Motor neuron (in vitro differentiated cells): Measurements from ENCODE around the gene FAM107B. TPM values are rescaled to one million over a fixed set of nuclear protein-coding genes. Genes with fewer than 3 reads are reported as not detected.
A peak's percentile ranks its signal among the peaks of the same experiment; 100 is the strongest.
"Not testable (repeated sequence)": the region's sequence is repeated elsewhere in the genome, so short reads cannot be mapped to it uniquely, and the experiment has no call there.

Experiments
- ATAC-seq, 8 experiments: fragments of 200-7000 bp; cut with Tn5 transposase; replicated peaks in 6 of 8; 2 replicates each; pipeline ENCODE4 v1.8.0; 2021; ENCODE audit warnings: mild to moderate bottlenecking in 8 of 8, moderate library complexity in 8 of 8
- H3K27ac ChIP-seq, 2 donors: fragments of 250-450 bp; sonication (Bioruptor Pico); 2 replicates each; pipeline ENCODE4 v1.9.0; 2021; ENCODE audit warnings: antibody characterized with exemption in 2 of 2, mild to moderate bottlenecking in 2 of 2, moderate library complexity in 1 of 2
- H3K4me1 ChIP-seq, 2 donors: fragments of 250-450 bp; sonication (Bioruptor Pico); replicated peaks in 1 of 2; 2 replicates each; pipeline ENCODE4 v1.6.1; 2021; ENCODE audit warnings: antibody characterized with exemption in 2 of 2, mild to moderate bottlenecking in 2 of 2, moderate library complexity in 1 of 2
- H3K4me3 ChIP-seq, 5 donors: fragments of 250-450 bp; sonication (Bioruptor Pico); 2 replicates each; pipeline ENCODE4 v1.9.0; 2021; ENCODE audit warnings: antibody characterized with exemption in 5 of 5, mild to moderate bottlenecking in 5 of 5, moderate library complexity in 4 of 5
- WGBS, 10 experiments: fragments of 450-650 bp; shearing (Covaris generic); methylation state at CpG; one replicate each; pipeline ENCODE4 v1.0.0; 2022; 5-methylcytosine and 5-hydroxymethylcytosine counted together
- in situ Hi-C, 9 experiments: fragments of 400-800 bp; cut with MboI; loops; one replicate each; pipeline ENCODE4 v1.15.0; 2021; ENCODE audit warnings: low sequenced_read_pairs in 9 of 9, low pct_unique_long_range_greater_than_20kb in 2 of 9; ENCODE audit not compliant: unreplicated experiment in 9 of 9
- total RNA-seq, 8 experiments: library from RNA; unstranded; fragments of 300-600 nt; gene quantifications; 2 replicates each; pipeline versions ENCODE4 v1.2.3 to v1.2.4, GENCODE V29; 2022

FAM107B gene
- total RNA-seq, 8 experiments from 2014 or later = 2.0 to 60.4 (median 25.4) TPM

DNA sequence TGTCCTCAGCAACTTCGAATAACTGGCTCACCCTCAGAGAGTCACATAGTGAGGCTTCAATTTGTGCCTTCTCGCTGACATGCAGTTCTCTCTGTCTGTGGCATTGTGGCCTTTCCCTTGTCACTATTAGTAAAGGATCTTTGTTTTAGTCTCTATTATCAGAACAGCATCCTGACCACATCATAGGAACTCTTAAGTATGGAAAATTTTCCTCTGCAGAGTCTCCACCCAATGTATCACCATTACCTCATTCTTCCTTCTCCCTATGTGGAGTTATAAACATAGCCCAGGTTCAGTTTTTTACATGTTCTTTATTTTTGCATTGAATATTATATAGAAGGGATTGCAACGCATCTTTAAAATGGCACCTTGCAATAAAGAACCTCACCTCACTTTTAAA, 112.9 kb downstream of the FAM107B start:
- no peak overlapping the region for H3K4me3 ChIP-seq
- 0 to 100% (median 80%) methylated on average over 1 to 3 of the region's 3 CpGs; no CpG with 5 or more reads in 1 of the 10 experiments for WGBS, 10 experiments
- peaks cover 0 to 6% of the 10 kb centered on the region in 2 donors for H3K4me1 ChIP-seq
- peak in 2 of 8 experiments; percentile 29 to 46 for ATAC-seq
- H3K27ac ChIP-seq = no peak overlapping the region
- in situ Hi-C loops = no loop called here

DNA sequence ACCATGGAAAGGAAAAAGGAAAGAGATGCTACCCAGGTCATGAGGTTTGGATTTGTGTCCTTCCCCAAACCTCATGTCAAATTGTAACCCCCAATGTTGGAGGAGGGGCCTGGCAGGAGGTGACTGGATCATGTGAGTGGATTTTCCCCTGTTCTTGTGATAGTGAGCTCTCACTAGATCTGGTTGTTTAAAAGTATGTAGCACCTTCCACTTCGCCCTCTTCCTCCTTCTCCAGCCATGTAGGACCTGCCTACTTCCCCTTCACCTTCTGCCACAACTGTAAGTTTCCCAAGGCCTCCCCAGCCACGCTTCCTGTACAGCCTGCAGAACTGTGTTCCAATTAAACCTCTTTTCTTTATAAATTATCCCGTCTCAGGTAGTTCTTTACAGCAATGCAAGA, 113.9 kb downstream of the FAM107B start:
- ATAC-seq = no peak
- in situ Hi-C loops = no loop called here
- Histone ChIP-seq H3K4me3 (no peak overlapping the region), H3K27ac (no peak overlapping the region), H3K4me1 (peaks cover 0 to 6% of the 10 kb centered on the region in 2 donors)
- WGBS, 10 experiments = 33 to 100% (median 81%) methylated on average over 1 to 3 of the region's 3 CpGs; no CpG with 5 or more reads in 1 of the 10 experiments

DNA sequence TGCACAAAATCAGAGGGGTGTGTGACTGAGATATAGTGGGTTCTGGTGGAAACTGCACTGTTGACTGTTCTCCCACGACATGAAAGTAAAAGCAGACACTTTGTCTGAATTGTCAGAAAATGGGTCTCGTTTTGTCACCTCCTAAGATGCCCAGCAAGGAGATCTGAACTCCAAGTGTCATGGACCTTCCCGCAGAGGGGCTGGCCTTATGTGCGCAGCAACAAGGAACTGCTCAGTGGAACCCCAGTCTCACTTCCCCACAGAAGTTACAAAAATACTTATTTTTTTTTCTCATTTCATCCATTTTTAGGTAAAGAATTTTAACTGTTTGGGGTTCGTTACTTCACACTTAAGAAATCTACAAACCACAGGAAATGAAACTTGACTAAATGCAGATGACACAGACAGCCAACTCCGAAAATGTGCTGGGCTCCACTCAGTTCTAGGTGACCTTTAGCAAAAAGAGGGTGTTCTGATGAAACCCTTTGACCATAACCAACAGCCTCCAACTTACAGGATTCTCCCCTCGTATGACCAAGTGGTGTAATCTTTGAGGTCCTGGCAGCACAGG, 115.0 kb downstream of the FAM107B start:
- ATAC-seq = no peak
- in situ Hi-C loops = no loop called here

DNA sequence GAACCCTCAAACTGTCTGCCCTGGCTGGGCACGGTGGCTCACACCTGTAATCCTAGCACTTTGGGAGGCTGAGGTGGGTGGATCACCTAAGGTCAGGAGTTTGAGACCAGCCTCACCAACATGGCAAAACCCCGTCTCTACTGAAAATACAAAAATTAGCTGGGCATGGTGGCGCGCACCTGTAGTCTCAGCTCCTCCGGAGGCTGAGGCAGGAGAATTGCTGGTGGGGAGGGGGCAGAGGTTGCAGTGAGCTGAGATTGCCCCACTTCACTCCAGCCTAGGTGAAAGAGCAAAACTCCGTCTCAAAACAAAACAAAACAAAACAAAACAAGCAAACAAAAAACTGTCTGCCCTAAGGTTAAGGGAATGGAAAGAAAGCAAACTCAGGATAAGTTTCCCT, 115.6 kb downstream of the FAM107B start:
- H3K27ac ChIP-seq, H3K4me3 ChIP-seq, H3K4me1 ChIP-seq, ATAC-seq, in situ Hi-C loops: not testable (repeated sequence)
- WGBS, 10 experiments = 80 to 100% (median 95%) methylated on average over 1 to 5 of the region's 6 CpGs; no CpG with 5 or more reads in 3 of the 10 experiments

More for the DNA sequence above, 115.0 kb downstream of the FAM107B start:
- WGBS, 10 experiments = 16 to 100% (median 88%) methylated on average over 1 to 7 of the region's 7 CpGs
- Histone ChIP-seq H3K27ac (no peak overlapping the region), H3K4me3 (no peak overlapping the region), H3K4me1 (peaks cover 0 to 1% of the 10 kb centered on the region in 2 donors)

DNA sequence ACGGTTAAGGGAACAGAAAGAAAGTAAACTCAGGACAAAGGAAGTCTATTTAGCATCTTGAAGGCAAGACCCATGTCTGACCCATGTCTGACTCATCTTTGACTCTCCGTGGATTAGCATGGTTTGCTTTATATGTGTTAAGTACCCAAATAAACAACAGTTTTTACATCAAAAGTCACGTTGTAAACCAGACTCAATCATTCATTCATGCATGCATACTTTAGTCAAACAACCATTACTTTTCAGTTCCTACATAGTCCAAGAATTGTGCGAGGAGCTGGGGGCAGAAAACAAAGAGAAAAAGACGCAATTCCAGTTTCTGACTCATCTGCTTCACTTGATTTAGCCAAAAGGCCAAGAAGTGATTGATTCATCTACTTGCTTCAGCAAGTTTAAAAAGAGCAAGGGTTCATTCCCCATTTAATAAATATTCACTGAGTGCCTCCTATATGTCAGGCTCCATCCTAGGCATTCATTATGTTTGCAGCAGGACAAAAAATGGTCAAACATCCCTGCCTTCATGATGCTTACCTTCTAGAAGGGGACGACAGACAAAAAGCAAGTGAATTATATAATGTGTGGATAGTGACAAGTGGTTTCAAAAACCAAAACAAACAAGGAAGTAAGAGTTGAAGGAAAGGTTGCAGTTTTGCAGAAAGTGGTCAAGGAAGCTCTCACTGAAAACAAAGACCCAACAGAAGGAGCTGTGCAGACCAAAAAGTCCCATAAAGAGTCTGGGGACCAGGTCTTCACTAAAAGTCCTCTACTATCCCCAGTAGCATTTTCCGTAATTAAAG, 116.2 kb downstream of the FAM107B start:
- 3 to 57% (median 40%) methylated on average over 1 to 7 of the region's 7 CpGs for whole genome bisulfite sequencing, 10 experiments
- H3K4me1 ChIP-seq = peaks cover 10% of the 10 kb centered on the region in 2 donors
- ATAC-seq = peak in 3 of 8 experiments; percentile 39 to 84 (median 83)
- H3K4me3 ChIP-seq = no peak overlapping the region
- in situ Hi-C loops = no loop called here
- H3K27ac ChIP-seq = no peak overlapping the region

DNA sequence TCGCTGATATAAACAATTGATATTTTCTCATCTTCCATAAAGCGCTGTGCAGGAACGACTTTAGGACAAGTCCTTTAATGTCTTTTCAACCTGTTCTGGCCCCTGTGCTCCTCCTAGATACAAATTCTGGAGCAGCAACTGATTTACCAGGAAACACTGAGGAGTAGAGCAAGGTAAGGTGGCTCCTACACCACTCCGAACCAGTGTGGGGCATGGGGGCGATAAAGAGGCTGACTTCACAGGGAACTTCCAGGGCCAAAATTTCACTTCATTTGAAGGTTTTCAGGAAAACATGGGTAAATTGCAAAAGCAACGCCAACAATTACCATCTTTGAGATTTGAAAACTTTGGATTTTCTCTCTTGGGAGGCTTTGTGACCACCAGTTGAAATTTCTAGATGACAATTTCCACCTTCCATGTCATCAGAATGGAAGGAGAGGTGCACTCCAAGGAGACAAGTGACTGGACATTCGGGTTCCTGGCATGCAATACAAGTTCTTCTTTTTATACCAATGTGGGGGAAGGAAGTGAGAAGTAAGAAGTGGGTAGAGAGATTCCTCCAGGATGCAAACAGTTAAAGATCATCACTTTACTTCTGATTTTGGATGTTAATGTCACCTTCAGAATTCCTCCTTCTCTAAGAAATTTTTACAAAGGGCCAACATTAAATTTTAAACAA, 118.5 kb downstream of the FAM107B start:
- WGBS, 10 experiments = 60 to 100% (median 84%) methylated on average over 1 to 7 of the region's 7 CpGs; no CpG with 5 or more reads in 1 of the 10 experiments
- Histone ChIP-seq H3K4me3 (no peak overlapping the region), H3K4me1 (peaks cover 15 to 19% of the 10 kb centered on the region in 2 donors), H3K27ac (no peak overlapping the region)
- in situ Hi-C loops = no loop called here
- no peak for ATAC-seq

DNA sequence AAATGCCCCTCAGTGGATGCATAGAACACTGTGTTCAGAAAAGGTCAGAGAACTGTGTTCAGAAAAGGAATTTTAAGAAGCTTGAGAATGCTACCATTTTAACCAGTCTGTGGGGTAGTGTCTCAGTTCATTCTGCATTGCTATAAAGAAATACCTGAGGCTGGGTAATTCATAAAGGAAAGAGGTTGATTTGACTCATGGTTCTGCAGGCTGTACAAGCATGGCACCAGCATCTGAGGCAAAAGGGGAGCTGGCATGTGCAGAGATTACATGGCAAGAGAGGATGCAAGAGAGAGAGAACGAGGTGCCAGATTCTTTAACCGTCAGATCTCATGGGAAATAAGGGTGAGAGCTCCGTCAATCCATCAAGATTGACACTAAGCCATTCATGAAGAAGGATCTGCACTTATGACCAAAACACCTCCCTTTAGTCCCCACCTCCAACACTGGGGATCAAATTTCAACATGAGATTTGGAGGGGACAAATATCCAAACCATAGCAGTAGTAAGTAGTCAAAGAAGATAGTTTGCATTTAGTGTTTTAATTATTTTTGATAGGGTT, 119.8 kb downstream of the FAM107B start:
- H3K4me1 ChIP-seq = peaks cover 16 to 19% of the 10 kb centered on the region in 2 donors
- WGBS, 10 experiments = 16 to 100% (median 75%) methylated on average over 1 to 3 of the region's 3 CpGs; no CpG with 5 or more reads in 4 of the 10 experiments
- no peak for ATAC-seq
- no peak overlapping the region for H3K4me3 ChIP-seq
- H3K27ac ChIP-seq = no peak overlapping the region
- in situ Hi-C loops = no loop called here

DNA sequence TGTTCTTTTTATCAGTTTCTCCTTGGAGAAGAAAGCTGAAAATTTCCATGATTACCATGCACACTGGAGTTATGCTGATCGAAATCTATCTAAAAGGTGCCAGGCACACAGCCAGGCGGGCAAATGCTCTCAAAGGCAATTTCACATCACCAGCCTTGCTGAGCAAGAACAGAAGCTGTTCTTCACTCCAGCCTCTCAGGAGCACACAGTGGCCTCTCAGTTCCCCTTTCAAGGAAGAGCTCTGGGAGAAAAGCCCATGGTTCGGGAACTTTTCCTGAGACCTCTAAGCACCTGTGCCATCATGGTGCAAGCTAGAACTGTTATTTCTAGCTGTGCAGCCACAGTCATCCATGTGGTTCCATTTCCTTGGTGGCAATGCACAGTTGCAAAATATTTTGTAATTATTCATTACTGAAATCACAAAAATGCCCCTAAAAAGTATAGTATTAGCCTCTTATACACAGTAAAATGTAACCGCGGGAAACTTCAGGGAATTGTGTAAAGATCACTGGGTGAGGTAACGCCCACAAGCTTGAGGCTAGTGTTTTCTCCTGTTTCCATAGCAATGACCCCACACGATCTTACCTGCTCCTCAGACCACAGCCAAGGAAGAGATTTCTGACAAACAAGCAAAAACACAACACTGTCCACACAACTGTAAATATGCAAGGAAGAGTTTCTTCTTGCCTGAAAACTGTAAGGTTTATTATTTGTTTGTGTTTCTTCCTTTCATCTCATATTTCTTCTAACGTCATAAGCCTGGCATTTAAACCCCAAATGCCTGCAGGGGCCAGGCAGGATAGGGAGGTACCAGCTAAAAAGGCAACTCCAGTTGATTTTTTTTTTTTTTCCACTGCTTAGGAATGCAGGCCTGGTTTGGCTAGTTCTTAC, 121.2 kb downstream of the FAM107B start:
- 0 to 44% (median 25%) methylated on average over 1 to 7 of the region's 8 CpGs for WGBS, 10 experiments
- Histone ChIP-seq H3K27ac (no peak overlapping the region), H3K4me3 (no peak overlapping the region), H3K4me1 (peaks cover 26 to 30% of the 10 kb centered on the region in 2 donors)
- peak; percentile 63 to 89 (median 76) for ATAC-seq
- in situ Hi-C loops = no loop called here

DNA sequence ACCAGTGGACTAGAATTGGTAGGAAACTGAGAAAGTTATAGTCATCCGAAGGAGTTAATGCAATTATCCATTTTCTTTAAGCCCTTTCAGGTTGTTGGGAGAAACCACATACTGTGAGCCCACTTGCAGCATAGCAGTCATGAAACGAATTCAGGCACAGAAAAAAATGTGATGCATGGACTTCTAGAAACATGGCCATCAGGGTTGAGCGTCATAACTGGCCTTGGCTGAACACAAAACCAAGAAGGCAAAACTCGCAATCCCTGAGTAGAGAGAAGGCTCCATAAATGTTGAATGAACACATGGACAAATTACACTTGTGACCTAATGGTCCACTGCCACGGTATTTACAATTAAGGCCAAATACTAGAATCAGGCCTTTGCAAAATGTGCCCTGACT, 121.9 kb downstream of the FAM107B start:
- Histone ChIP-seq H3K27ac (no peak overlapping the region), H3K4me1 (peaks cover 28 to 35% of the 10 kb centered on the region in 2 donors), H3K4me3 (no peak overlapping the region)
- in situ Hi-C loops = no loop called here
- no peak for ATAC-seq
- 20 to 98% (median 78%) methylated on average over 2 to 5 of the region's 5 CpGs; no CpG with 5 or more reads in 2 of the 10 experiments for WGBS, 10 experiments

DNA sequence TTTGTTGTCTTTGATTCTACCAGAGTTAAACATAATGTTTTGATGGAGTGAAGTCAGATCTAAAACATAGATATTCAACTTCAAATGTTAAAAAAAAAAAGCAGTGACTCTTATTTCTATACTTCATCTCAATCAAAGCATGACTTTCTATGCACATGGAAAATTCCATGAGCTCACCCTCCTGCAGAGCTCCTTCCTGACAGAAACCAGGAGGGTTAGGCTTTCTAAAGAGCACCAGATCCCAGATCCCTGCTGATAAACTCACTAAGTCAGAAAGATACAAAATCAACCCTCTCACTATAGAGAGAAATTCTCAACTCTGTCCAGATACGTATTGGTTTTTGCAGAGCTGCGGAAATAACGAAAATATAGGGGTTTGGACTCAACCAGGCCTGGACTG, 122.6 kb downstream of the FAM107B start:
- Histone ChIP-seq H3K27ac (no peak overlapping the region), H3K4me3 (no peak overlapping the region), H3K4me1 (peaks cover 30 to 38% of the 10 kb centered on the region in 2 donors)
- in situ Hi-C loops = no loop called here
- ATAC-seq = no peak
- WGBS, 10 experiments = 80 to 100% (median 97%) methylated on average over 1 to 3 of the region's 3 CpGs; no CpG with 5 or more reads in 3 of the 10 experiments

DNA sequence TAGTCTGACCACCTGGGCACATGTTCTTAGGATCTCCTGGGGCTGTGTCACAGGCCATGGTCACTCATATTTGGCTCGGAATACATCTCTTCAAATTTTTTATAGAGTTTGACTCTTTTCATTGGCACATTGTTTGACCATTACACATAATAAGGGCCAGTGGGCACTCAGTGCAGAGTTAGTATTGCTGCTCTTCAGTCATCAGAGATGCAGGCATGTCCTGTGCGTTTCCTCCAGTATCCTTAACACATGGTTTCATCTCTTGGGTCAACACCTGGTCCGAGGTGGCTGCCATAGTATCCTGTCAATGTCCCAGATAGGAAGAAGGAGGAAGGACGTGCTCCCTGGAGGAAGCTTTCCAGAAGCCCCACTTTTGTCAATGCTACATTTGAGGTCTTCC, 125.0 kb downstream of the FAM107B start:
- Histone ChIP-seq H3K4me1 (peaks cover 40 to 45% of the 10 kb centered on the region in 2 donors), H3K27ac (no peak overlapping the region), H3K4me3 (no peak overlapping the region)
- ATAC-seq = no peak
- 68 to 100% (median 98%) methylated on average over 1 to 4 of the region's 4 CpGs; no CpG with 5 or more reads in 2 of the 10 experiments for WGBS, 10 experiments
- in situ Hi-C loops = no loop called here

DNA sequence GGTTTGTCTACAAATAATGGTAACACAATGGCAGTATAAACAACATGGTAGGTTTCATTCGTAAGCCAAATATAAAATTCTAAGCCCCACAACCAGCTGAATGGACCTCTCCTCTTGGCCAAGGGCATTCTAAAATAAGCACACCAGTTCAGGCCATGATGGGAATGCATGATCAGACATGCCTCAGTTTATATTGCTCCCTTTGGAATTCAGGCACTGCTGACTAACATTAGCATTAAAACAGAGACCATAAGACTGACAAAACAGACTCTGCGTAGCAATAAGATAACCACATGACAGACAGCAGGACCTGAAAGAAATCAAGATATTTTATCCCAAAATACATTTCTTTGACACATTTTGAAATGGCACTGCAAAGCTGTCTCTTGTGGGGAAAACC, 125.8 kb downstream of the FAM107B start:
- no peak for ATAC-seq
- Histone ChIP-seq H3K4me3 (no peak overlapping the region), H3K27ac (no peak overlapping the region), H3K4me1 (peaks cover 35 to 39% of the 10 kb centered on the region in 2 donors)
- WGBS, 10 experiments = 40 to 92% (median 64%) methylated on average over 1 to 2 of the region's 2 CpGs; no CpG with 5 or more reads in 2 of the 10 experiments
- in situ Hi-C loops = no loop called here
